Articular chondrocyte of knee joint (primary cell): ENCODE results near the gene GAREM1. TPM values are rescaled to one million over a fixed set of nuclear protein-coding genes. Genes with fewer than 3 reads are reported as not detected.

ENCODE experiments used
- small RNA-seq: library from RNA; depleted of rRNA; stranded (forward); fragments of <200 nt; gene quantifications from one replicate; pipeline ENCODE3, GENCODE V24; 2012
- total RNA-seq: library from RNA; depleted of rRNA; stranded (reverse); fragments of >200 nt; gene quantifications from 2 replicates; pipeline ENCODE4 v1.2.3, GENCODE V29; 2012

GAREM1 gene
- total RNA-seq, result 3.0 and 5.1 TPM in 2 replicates

DNA sequence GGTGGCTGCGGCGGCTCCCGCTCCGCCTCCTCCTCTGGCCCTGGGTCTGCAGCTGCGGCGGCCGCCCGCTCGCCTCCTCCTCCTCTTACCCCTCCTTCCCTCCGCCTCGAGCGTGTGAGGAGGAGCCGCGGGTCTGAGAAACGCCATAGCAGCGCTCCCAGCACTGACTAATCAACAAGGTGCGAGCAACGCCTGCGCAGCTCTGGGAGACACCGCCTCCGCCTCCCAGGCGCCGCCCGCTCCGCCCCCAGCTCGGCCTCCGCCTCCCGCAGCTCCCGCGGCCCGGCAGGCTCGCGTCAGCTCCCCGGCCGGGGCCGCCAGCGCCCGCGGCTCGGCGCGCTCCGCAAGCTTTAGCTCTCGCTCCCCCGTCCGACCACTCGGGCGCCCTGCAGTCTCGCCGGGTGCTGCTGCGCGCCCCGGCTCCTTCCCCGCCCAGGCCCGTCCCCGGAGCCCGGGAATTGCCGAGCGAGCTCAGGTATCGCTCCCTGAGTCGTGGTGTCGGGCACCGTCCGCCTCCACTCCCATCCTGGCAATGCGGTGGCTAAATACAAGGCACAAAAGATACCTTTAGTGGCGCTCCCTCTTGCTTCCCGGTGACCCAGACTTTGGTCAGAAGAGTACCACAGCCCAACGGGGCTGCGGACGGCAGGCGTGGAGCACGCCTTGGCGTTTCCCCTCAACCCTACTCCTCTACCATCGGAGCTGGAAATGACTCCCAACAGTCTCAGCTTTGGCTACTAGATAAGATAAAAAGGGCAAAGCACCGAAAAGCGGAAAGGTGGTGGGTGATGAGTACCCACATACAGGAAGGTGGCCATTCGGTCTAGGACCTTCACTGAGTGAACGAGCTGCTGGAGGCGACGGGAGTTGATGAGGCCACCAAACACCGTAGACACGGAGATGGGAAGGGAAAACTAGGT, at the start of gene GAREM1:
Gene GAREM1, minus strand, starts transcription at position 169 of the 920 bp plus-strand sequence. CDS start 454 bp downstream, outside the sequence.

Small RNA genes lying within 50 kb of the gene (small RNA-seq; reads per million reads assigned to genes)
- not detected for gene RF00019
